Measurements from ENCODE around the gene GRIN2A.

DNA sequence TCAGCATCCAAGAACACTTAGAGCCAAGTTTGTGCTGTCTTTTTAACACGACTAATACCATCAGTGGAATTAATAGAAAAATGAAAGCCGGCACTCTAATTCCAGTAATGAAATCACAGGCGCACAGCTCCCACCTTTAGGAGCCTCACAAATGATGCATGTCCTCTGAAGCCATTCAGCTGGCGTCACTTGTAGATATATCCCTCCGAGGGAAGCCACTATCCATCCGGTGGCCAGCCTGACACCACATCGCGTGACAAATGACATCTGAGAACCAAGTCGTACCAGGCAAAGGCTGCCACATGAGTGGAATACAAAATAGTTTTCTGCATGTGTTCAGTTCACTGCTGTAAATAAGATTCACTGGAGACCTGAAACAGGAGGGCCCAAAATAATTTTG is 205.6 kb downstream of the GRIN2A start:
- TF ChIP-seq, protein P1, sequence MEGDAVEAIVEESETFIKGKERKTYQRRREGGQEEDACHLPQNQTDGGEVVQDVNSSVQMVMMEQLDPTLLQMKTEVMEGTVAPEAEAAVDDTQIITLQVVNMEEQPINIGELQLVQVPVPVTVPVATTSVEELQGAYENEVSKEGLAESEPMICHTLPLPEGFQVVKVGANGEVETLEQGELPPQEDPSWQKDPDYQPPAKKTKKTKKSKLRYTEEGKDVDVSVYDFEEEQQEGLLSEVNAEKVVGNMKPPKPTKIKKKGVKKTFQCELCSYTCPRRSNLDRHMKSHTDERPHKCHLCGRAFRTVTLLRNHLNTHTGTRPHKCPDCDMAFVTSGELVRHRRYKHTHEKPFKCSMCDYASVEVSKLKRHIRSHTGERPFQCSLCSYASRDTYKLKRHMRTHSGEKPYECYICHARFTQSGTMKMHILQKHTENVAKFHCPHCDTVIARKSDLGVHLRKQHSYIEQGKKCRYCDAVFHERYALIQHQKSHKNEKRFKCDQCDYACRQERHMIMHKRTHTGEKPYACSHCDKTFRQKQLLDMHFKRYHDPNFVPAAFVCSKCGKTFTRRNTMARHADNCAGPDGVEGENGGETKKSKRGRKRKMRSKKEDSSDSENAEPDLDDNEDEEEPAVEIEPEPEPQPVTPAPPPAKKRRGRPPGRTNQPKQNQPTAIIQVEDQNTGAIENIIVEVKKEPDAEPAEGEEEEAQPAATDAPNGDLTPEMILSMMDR (IDR thresholded peaks at IDR 0.05), result no peak
- no peak for TF ChIP-seq POLR2A (IDR thresholded peaks at IDR 0.05)

Data from Peyer's patch (tissue), 4 donors.